ENCODE measurements around the gene IPO11.
A peak's percentile ranks its signal among the peaks of the same experiment; 100 is the strongest.

IPO11 gene

GRCh38 chr5:62575489-62575888 is 162.9 kb downstream of the IPO11 start:
- no peak for DNase-seq

DNA sequence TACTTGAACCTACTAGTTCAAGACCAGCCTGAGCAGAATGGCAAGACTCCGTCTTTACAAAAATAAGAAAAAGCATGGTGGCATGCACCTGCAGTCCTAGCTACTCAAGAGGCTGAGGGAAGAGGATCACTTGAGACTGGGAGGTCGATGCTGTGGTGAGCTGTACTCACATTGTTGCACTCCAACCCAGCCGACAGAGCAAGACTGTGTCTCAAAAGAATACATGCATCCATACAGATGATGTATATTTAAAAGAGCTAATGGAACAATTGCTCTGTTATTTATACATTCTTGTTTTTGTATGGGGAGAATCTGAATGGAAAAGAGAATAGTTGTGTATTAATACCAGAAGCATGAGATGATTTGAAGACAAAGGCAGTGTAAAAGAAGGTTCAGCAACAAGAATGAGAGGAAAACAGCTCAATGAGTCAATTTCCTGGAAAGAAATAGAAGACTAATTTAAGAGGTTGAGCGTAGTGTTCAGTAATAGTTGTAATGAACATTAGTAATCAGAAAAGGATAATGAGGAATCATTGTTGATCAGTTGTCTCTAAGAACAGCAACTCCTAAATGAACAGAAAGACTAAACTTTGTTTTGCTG is 164.1 kb downstream of the IPO11 start:
- DNase-seq, result no peak

DNA sequence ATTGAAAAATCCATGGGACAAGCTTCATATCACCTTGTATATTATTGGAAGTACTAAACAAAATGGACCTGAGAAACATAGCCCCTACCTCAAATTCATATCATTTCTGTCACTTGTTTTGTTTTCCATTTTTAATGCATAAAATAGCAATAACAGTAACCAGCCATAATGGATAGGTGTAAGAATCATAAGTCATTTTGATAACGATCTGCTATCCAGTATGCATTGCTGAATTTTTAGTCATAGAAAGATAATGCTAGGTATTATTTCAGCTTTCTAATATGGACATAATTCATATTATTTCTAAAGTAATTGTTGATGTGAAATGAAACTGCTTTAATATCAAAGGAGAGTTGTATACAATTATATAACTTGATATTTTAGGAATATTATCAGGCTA is 164.9 kb downstream of the IPO11 start:
- no peak for DNase-seq

DNA sequence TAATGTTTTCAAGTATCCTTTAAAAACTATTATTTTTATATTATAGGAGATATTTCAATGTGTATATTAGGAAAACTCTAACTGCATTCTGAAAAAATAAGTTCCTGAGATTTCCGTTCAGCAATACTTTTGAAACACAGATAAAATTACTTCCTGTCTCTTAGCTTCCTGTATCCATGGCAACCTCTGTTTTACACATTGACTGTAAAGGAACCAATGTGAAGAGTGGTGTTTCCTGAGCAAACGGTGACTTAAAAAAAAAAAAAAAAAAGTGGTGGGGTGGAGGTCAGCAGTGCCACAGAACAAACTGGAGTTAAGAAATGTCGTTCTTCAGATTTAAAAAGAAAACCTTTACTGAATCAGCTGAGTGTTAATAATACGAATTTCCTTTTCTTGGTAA is 166.0 kb downstream of the IPO11 start, which contains the start of gene LRRC70:
Gene LRRC70 (plus strand): TSS at position 280 of the 400 bp plus-strand sequence. CDS start 620 bp downstream, outside the sequence.
- no peak for DNase-seq

- DNase-seq, result no peak
Observed at GRCh38 chr5:62579761-62580160, 167.2 kb downstream of the IPO11 start.

DNA sequence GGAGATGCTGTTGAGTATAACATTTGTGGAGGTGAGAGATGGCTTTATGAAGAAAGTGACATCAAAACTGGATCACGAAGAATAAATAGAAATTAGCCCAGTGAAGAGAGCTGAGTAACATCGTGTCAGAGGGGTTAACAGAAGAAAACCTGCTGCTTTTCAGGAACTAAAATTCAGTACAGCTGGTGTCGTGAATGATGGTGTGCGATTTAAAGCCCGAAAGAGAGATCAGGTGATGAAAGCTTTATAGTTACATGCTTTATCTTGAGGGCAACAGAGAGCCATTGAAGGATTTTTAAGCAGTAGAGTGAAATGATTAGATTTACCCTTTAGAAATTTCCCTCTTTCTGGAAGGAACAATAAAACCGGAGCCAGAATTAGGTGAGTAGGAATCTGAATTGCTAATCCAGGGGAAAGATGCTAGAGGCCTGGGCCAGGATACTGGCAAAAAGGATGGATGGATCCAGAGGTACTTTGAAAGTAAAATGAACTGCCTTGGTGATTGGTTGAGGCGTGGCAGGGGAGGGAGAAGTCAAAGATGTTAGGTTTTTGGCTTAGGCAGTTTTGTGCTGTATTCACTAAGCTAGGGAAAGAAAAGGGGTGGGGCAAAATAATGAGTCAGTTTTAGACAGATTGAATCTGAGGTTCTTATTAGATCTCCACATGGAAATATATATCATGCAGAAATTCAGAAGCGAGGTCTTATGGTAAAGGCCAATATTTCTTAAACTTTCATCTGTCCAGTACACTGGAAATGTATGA is 169.5 kb downstream of the IPO11 start:
- no peak for DNase-seq

DNA sequence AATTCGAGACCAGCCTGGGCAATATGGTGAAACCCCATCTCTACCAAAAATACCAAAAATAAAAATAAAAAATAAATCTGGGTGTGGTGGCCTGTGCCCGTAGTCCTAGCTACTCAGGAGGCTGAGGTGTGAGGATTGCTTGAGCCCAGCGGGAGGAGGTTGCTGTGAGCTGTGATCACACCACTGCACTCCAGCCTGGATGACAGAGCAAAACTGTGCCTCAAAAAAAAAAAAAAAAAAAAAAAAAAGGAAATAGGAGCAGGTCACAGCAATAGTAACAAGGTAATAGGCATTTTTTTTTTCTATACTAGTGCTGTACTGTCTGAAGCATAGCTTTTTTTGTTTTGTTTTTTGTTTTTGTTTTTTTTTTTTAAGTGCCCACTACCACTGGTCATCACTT is 171.8 kb downstream of the IPO11 start:
- no peak for DNase-seq

DNA sequence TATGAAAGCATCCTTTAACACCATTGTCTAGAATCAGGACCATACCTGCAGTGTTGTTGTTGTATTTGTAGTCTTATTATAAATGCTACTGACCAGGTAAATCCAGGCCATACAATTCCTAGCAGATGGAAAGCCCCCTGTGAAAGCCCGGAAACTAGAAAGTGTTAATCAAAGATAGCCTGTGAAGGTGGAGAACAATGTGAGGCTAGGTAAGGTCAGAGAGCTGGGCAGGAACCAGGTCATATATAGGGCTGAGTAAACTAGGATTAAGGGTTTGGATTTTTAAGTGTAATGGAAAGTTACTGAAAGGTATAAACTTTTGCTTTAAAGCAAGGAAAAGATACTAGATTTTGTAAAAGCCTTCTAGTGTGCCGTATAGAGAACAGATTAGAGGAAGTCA is 172.7 kb downstream of the IPO11 start:
- DNase-seq, result no peak

GRCh38 chr5:62585751-62586150 is 173.2 kb downstream of the IPO11 start:
- DNase-seq, result no peak

GRCh38 chr5:62587737-62588136 is 175.2 kb downstream of the IPO11 start:
- DNase-seq, result no peak

DNA sequence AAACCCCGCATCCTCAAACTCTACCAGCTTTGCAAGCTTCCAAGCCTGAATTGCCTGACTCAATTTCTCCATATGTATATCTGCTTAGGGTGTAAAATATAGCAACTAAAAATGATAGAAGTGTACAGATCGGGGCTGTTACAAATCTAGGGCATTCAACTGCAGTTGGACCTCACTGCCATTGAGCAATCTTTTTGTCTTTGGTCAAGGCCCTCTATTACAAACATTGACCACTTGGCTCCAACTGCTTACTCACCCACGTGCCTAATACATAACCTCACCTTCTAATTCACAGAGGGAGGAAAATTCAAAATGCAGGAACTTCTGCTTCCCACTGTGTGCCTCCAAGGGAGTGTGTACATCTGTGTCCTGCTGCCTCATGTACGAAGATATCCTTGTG is 176.1 kb downstream of the IPO11 start:
- no peak for DNase-seq

DNA sequence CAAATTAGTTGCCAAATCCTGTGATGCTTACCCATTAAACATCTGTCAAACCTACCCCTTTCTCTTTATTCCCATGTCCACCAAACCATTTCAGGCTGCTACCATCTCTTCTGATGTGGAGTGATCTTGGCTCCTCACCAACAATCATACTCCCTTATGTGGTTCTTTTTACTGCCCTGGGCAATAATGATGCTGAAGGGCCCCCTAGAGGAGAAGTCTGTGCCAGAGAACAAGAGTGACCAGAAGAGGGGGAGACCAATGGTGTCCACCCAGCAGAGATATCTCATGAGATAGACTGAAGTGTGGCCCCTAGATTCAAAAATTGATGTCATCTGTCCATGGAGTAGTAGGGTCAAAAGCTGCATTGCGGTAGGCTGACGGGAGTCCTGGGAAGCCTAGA is 176.9 kb downstream of the IPO11 start:
- no peak for DNase-seq

DNA sequence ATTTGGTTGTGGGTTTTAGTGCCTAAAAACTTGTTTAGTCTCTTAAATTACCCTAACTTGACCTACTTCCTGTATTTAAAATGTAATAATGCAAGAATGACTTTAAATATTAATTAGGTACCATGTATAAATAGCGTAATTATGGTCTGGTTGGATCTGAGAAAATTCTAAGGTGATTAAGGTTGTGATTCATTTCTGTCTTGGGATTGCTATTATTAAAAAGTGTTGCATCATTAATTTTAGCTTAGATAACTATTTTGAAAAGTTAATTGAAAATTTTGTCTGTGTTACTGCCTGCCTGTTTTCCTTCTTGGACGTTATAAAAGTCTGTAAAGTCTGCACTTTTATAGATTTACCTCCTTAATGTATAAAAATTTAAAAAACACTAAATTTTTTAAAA is 177.8 kb downstream of the IPO11 start:
- DNase-seq, result no peak

GRCh38 chr5:62592558-62592957 is 180.0 kb downstream of the IPO11 start:
- DNase-seq, result no peak

- DNase-seq, result no peak
Observed at GRCh38 chr5:62593331-62593730, 180.8 kb downstream of the IPO11 start.

GRCh38 chr5:62594364-62594984 is 181.9 kb downstream of the IPO11 start:
- no peak for DNase-seq

- DNase-seq, result no peak
Observed at GRCh38 chr5:62596096-62596495, 183.5 kb downstream of the IPO11 start.

- no peak for DNase-seq
Observed at GRCh38 chr5:62596691-62597090, 184.1 kb downstream of the IPO11 start.

DNA sequence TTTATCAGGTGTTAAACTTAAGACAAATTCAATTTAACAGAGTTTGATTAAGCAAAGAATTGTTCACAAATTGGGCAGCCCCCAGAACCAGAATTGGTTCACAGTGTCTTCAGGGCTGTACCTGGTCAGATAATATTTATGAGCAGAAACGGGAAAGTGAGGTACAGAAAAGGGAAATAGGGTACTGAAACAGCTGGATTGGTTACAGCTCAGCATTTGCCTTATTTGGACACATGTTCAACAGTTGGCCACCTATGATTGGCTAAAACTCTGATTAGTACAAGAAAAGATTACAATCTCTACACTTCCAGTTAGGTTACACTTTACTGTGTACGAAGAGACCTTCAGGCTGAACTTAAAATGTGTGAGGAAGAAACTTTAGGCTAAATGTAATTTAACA is 184.8 kb downstream of the IPO11 start:
- no peak for DNase-seq

GRCh38 chr5:62600560-62601252 is 188.1 kb downstream of the IPO11 start:
- peak; percentile 19 for DNase-seq

DNA sequence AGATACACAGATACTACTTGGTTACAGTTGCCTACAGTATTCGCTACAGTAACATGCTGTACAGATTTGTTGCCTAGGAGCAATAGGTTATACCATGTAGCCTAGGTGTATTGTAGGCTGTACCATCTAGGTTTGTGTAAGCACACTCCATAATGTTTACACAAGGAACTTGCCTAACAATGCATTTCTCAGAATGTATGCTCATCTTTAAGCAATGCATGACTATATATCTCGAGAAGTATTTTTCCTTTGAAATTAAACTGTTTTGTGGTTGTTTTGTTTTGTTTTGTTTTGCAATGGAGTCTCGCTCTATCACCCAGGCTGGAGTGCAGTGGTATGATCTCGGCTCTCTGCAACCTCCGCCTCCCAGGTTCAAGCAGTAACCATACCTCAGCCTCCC is 191.4 kb downstream of the IPO11 start:
- no peak for DNase-seq

- no peak for DNase-seq
Observed at GRCh38 chr5:62605638-62606037, 193.1 kb downstream of the IPO11 start.

DNA sequence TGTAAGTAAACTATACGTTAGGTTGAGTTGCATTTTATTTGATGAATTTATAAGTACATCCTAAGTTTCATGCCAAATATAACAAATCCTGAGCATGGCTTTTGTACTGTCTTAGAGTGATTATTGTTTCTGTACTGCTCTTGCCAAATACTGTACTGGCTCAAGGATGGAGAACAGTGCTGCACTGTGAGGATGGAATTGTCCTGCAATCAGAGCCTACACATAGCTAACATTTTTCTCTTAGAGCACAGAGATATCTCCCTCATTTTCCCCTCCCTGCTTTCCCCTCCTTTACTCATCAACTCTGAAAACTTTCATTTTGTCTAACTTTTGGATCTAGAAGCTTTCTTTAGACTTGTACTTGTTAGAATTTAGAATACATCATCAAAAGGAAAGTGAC is 194.3 kb downstream of the IPO11 start:
- DNase-seq, result no peak

GRCh38 chr5:62607615-62608014 is 195.1 kb downstream of the IPO11 start:
- DNase-seq, result no peak
